ENCODE results near the gene LGI1.

The LGI1 gene

DNA sequence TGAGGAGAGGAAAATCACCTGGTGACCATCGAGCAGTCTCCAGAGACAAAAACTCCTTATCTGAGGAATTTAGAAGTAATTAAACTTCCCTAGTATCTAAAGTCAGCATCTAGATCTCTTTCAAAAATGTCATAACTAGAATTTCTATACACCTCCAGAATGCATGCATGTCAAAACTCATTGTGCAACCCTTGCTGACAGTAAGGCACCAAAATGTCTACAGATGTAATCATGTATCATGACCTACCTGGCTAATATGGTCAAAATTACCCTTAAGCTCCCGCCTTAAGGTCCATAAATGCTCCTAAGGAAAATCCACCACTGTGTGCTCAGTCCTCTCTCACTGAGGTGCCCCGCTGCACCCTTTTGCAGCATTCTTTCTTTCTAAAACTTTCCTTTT is 16.4 kb upstream of the LGI1 start:
- H3K9ac ChIP-seq (ENCODE audit: low read length), result no peak overlapping the region
- no peaks in the 10 kb centered on the region for H3K9me3 ChIP-seq (ENCODE audit: low read length)
- no peak overlapping the region for H3K4me3 ChIP-seq (ENCODE audit: low read depth in 1 of 2, low read length in 2 of 2)
- no peak overlapping the region for H3K27ac ChIP-seq (ENCODE audit: low read depth, low read length)
- peaks cover 1% of the 10 kb centered on the region for H3K4me1 ChIP-seq (ENCODE audit: insufficient read depth, low read length)
- H3K27me3 ChIP-seq (ENCODE audit: control insufficient read depth in 1 of 2, insufficient read depth in 2 of 2, low read length in 2 of 2), result no peaks in the 10 kb centered on the region
- H3K36me3 ChIP-seq (ENCODE audit: insufficient read depth, low read length), result no peaks in the 10 kb centered on the region

DNA sequence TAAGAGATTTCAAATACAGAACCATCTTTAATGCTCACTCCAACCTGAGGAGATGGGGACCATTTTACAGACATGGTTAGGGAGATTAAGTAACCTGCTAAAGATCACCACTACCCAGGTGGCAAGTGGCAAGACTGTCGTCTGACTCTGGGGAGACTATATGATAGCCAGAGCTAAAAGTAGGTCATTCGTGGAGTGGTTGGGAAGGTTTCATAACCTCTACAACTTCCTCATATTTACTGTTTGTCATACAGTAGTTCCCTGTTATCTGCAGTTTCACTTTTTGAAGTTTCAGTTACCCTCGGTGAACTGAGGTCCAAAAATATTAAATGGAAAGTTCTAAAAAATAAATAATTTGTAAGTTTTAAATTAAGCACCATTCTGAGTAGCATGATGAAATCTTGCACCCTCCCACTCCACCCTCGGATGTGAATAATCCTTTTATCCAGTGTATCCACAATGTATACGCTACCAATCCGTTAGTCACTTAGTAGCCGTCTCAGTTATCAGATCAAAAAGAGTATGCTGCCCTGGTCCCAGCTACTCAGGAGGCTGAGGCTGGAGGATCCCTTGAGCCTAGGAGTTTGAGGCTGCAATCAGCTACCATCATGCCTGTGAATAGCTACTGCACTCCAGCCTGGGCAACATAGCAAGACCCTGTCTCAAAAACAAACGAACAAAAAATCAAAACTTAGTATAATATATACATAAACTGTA is 14.9 kb upstream of the LGI1 start:
- Histone ChIP-seq H3K27ac (ENCODE audit: low read depth, low read length) (no peak overlapping the region), H3K4me3 (ENCODE audit: low read depth in 1 of 2, low read length in 2 of 2) (no peak overlapping the region), H3K4me1 (ENCODE audit: insufficient read depth, low read length) (peaks cover 8% of the 10 kb centered on the region), H3K27me3 (ENCODE audit: control insufficient read depth in 1 of 2, insufficient read depth in 2 of 2, low read length in 2 of 2) (no peaks in the 10 kb centered on the region), H3K9me3 (ENCODE audit: low read length) (no peaks in the 10 kb centered on the region), H3K36me3 (ENCODE audit: insufficient read depth, low read length) (no peaks in the 10 kb centered on the region), H3K9ac (ENCODE audit: low read length) (no peak overlapping the region)

DNA sequence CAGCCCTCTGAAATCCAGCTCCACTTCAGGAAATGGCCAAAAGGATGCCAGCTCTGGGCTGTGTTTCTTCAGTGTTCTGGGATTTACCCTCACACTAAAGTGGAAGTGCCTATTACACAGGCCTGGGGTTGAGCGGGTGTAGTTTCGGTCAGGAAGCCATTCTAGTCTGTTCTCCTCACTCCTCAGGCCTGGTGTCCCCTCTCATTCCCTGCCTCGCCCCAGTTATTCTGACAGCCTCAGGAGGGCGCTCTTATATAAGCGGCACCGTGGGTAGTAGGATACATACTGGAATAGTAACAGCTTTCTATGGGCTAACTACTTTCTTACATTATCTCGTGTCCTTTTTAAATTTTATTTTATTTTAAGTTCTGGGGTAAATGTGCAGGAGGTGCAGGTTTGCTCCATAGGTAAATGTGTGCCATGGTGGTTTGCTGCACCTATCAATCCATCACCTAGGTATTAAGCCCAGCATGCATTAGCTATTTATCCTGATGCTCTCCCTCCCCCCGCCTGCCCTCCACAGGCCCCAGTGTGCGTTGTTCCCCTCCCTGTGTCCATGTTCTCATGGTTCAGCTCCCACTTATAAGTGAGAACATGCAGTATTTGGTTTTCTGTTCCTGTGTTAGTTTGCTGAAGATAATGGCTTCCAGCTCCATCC is 12.2 kb upstream of the LGI1 start:
- Histone ChIP-seq H3K4me1 (ENCODE audit: insufficient read depth, low read length) (peaks cover 19% of the 10 kb centered on the region), H3K9ac (ENCODE audit: low read length) (no peak overlapping the region), H3K27me3 (ENCODE audit: control insufficient read depth in 1 of 2, insufficient read depth in 2 of 2, low read length in 2 of 2) (no peaks in the 10 kb centered on the region), H3K9me3 (ENCODE audit: low read length) (no peaks in the 10 kb centered on the region), H3K4me3 (ENCODE audit: low read depth in 1 of 2, low read length in 2 of 2) (no peak overlapping the region), H3K36me3 (ENCODE audit: insufficient read depth, low read length) (no peaks in the 10 kb centered on the region), H3K27ac (ENCODE audit: low read depth, low read length) (no peak overlapping the region)

DNA sequence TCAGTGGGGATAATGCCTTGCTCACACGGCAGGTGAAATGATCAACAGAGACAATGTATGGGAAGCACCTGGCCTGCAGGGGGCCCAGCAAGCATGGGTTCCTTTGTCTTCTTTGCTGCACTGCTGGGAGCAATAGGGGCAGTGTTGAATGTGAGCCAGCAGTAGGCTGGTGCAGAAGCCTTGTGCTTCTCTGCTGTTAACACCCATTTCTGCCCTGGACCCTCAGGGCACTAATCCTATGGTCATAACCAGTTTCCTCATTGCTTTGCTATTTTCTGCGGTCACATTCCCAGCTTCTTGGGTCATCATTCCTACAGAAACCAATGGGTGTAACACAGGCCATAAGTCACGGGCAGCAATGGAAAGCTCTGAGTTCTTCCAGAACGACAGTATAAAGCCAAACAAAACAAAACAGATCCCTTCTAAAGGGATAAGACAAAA is 10.9 kb upstream of the LGI1 start:
- Histone ChIP-seq H3K9me3 (ENCODE audit: low read length) (no peaks in the 10 kb centered on the region), H3K36me3 (ENCODE audit: insufficient read depth, low read length) (no peaks in the 10 kb centered on the region), H3K9ac (ENCODE audit: low read length) (no peak overlapping the region), H3K4me1 (ENCODE audit: insufficient read depth, low read length) (peaks cover 24% of the 10 kb centered on the region), H3K27me3 (ENCODE audit: control insufficient read depth in 1 of 2, insufficient read depth in 2 of 2, low read length in 2 of 2) (no peaks in the 10 kb centered on the region), H3K27ac (ENCODE audit: low read depth, low read length) (no peak overlapping the region), H3K4me3 (ENCODE audit: low read depth in 1 of 2, low read length in 2 of 2) (no peak overlapping the region)

DNA sequence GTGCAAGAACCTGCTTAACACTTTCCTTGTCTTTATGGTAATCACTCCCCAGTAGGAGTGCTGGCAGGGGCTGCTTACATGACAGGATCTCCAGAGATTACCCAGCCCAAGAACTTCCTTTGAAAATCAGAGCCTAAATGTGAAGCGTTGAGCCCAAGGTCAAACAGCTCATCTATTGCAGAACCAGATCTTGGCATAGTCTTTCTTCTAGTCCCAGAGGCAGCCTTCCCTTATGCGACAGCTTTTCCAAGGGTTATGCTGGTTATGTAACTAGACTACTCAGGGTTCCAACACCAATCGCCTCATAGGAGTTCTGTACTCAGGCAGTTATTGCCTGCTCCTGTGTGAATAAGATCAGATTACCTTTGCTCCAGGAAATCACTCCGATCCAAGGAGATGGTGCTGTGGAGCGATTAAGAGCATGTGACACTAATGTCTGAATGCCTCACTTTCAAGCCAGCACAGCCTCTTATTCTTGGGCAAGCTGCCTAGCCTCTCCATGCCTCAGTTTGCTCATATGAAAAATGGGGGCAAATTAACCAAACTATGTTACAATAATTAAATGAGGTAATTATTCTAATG is 8.4 kb upstream of the LGI1 start:
- Histone ChIP-seq H3K9me3 (ENCODE audit: low read length) (no peaks in the 10 kb centered on the region), H3K36me3 (ENCODE audit: insufficient read depth, low read length) (no peaks in the 10 kb centered on the region), H3K4me1 (ENCODE audit: insufficient read depth, low read length) (peaks cover 48% of the 10 kb centered on the region), H3K9ac (ENCODE audit: low read length) (no peak overlapping the region), H3K27ac (ENCODE audit: low read depth, low read length) (no peak overlapping the region), H3K27me3 (ENCODE audit: control insufficient read depth in 1 of 2, insufficient read depth in 2 of 2, low read length in 2 of 2) (no peaks in the 10 kb centered on the region), H3K4me3 (ENCODE audit: low read depth in 1 of 2, low read length in 2 of 2) (no peak overlapping the region)

DNA sequence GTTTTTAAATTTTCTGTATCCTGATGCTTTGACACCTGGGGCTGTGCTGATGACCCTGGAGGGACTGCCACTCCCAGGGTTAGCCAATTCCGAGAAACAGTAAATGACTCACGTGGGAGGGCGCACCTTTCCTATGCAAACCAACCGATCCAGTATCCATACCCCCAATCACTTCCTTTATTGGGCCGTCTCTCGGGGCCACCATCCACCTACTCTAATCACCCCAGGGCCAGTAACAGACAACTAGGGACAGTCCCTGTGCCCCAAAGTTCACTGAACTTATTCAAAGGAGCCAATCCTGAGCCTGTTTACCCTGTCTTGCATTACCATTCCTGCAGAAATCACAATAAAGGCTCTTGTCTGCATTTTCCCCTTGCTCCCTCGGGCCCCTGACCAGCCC is 6.6 kb upstream of the LGI1 start:
- Histone ChIP-seq H3K4me3 (ENCODE audit: low read depth in 1 of 2, low read length in 2 of 2) (no peak overlapping the region), H3K4me1 (ENCODE audit: insufficient read depth, low read length) (peaks cover 64% of the 10 kb centered on the region), H3K27ac (ENCODE audit: low read depth, low read length) (no peak overlapping the region), H3K9me3 (ENCODE audit: low read length) (no peaks in the 10 kb centered on the region), H3K9ac (ENCODE audit: low read length) (no peak overlapping the region), H3K27me3 (ENCODE audit: control insufficient read depth in 1 of 2, insufficient read depth in 2 of 2, low read length in 2 of 2) (no peaks in the 10 kb centered on the region), H3K36me3 (ENCODE audit: insufficient read depth, low read length) (no peaks in the 10 kb centered on the region)

DNA sequence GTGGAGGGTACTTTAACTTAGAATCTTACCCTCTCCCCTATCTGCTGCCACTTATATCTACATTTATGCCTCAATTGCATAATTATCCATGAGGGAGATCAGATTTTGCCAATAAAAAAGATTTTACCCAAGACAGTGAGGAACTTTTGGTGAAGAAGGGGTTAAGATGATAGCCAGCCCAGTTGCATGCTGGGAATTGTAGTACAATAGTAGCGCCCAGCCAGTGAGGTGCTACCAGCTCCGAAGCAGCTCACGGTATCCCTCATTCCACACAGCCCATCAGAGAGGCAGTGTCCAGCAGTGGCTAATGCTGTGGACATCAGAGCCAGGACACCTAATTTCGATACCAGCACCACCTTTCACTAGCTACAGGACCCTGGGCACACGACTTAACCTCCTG is 5.9 kb upstream of the LGI1 start:
- Histone ChIP-seq H3K27me3 (ENCODE audit: control insufficient read depth in 1 of 2, insufficient read depth in 2 of 2, low read length in 2 of 2) (no peaks in the 10 kb centered on the region), H3K27ac (ENCODE audit: low read depth, low read length) (peak overlapping the region; percentile 28), H3K9me3 (ENCODE audit: low read length) (no peaks in the 10 kb centered on the region), H3K4me1 (ENCODE audit: insufficient read depth, low read length) (peaks cover 65% of the 10 kb centered on the region), H3K9ac (ENCODE audit: low read length) (no peak overlapping the region), H3K4me3 (ENCODE audit: low read depth in 1 of 2, low read length in 2 of 2) (peak overlapping the region; percentile 10), H3K36me3 (ENCODE audit: insufficient read depth, low read length) (no peaks in the 10 kb centered on the region)

DNA sequence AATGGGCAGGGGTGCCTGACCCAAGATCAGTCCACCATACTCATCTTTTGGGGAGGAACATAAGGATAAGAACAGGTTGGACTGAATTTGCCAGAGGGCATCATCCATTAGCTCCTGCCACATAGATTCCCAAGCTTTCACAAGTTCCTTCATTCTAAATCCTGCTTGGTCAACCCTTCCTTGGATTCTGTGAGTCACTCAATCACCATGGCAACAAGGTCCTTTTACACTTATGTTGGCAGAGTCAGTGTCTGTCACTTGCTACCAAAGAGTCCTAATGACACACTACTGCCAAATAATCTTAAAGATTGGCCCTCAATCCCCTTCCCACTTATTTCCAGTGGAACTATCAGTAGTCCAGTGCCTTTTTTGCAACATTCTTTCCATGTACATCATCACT is 5.0 kb upstream of the LGI1 start:
- H3K27ac ChIP-seq (ENCODE audit: low read depth, low read length), result no peak overlapping the region

DNA sequence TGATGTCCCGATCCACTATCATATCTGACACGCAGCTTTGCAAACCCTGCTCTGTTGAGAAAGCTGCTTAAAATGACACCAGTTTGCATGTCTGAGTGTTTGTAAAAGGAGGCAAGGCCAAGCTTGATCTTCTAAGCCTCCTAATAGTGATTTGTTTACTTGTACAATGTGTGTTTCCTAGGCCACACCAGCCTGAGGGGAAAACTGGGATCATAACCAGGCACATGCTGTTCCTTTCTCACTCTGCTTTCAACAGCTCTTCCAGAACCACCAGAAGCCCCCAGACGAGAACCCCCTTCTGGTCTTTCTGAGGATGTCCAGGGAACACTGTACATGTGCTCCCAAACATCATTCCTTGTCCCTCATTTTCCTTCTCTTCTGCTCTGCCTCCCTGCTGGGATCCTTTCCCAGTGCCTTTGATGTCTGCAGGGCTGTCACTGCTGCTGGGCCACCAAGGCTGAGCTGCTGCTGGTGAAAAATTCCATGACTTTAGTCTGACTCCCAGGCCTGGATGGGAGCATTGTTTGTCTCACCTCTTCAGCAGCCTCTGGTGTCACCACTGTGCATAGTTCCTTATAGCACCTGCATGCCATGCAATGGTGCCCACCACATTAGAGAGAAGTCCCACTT is 4.0 kb upstream of the LGI1 start:
- no peak overlapping the region for H3K9ac ChIP-seq (ENCODE audit: low read length)
- no peaks in the 10 kb centered on the region for H3K36me3 ChIP-seq (ENCODE audit: insufficient read depth, low read length)
- no peaks in the 10 kb centered on the region for H3K27me3 ChIP-seq (ENCODE audit: control insufficient read depth in 1 of 2, insufficient read depth in 2 of 2, low read length in 2 of 2)
- no peak overlapping the region for H3K27ac ChIP-seq (ENCODE audit: low read depth, low read length)
- H3K9me3 ChIP-seq (ENCODE audit: low read length), result no peaks in the 10 kb centered on the region
- no peak overlapping the region for H3K4me3 ChIP-seq (ENCODE audit: low read depth in 1 of 2, low read length in 2 of 2)
- H3K4me1 ChIP-seq (ENCODE audit: insufficient read depth, low read length), result peaks cover 65% of the 10 kb centered on the region

More for the DNA sequence above, 5.0 kb upstream of the LGI1 start:
- no peak overlapping the region for H3K4me3 ChIP-seq (ENCODE audit: low read depth in 1 of 2, low read length in 2 of 2)
- no peaks in the 10 kb centered on the region for H3K36me3 ChIP-seq (ENCODE audit: insufficient read depth, low read length)
- no peak overlapping the region for H3K9ac ChIP-seq (ENCODE audit: low read length)
- H3K27me3 ChIP-seq (ENCODE audit: control insufficient read depth in 1 of 2, insufficient read depth in 2 of 2, low read length in 2 of 2), result no peaks in the 10 kb centered on the region
- H3K4me1 ChIP-seq (ENCODE audit: insufficient read depth, low read length), result peaks cover 68% of the 10 kb centered on the region
- no peaks in the 10 kb centered on the region for H3K9me3 ChIP-seq (ENCODE audit: low read length)

DNA sequence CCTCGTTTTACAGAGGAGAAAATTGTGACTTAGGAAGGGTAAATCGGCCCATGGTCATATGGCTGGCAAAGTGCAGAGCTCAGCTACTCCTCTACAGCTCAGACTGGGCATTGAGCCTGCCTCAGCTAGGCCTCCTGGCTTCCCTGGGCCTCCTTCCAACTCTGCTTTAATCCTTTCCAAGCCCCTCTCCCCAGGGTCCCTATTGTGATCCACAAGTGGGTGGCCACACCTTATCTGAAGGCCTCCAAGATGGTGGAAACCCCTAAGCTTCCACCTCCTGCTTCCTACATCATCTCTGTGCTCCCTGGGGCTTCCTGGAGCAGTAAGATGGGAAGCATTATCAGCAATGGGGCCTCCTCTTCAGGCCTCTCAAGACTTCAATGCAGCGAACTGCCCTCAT is 3.0 kb upstream of the LGI1 start:
- Histone ChIP-seq H3K27me3 (ENCODE audit: control insufficient read depth in 1 of 2, insufficient read depth in 2 of 2, low read length in 2 of 2) (no peaks in the 10 kb centered on the region), H3K36me3 (ENCODE audit: insufficient read depth, low read length) (no peaks in the 10 kb centered on the region), H3K9me3 (ENCODE audit: low read length) (no peaks in the 10 kb centered on the region), H3K4me3 (ENCODE audit: low read depth in 1 of 2, low read length in 2 of 2) (no peak overlapping the region), H3K4me1 (ENCODE audit: insufficient read depth, low read length) (peaks cover 61% of the 10 kb centered on the region), H3K9ac (ENCODE audit: low read length) (no peak overlapping the region), H3K27ac (ENCODE audit: low read depth, low read length) (no peak overlapping the region)

DNA sequence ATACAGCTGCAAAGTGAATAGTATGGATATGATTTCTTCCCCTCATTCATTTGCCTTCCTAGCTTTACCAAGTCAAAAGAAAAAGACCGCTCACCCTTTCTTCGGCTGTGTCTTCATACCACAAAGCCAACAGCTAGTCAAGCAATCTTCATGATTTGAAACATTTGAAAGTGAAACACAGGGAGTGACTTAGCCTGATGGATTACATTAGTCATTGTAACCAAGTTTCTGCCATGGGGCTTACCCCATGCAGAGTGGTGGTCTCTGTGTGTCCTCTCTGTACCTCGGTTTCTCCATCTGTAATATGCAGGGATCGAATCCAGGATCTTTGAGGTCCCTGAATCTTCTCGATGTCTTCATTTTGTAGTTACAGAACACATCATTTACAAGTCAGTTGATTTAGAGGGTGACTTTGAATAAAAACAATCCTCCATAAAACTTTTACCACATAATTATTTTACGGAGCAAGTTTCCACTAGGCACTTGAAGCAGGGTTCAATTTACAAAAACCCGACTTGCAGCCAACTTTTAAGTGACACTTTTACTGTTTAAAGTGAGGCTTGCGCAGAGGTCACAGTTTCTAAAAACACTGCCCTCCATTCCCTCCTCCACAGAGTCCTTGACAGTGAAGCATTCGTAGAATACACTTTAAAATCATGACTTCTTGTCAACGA is 2.2 kb upstream of the LGI1 start:
- no peak overlapping the region for H3K27ac ChIP-seq (ENCODE audit: low read depth, low read length)
- no peak overlapping the region for H3K4me3 ChIP-seq (ENCODE audit: low read depth in 1 of 2, low read length in 2 of 2)
- H3K27me3 ChIP-seq (ENCODE audit: control insufficient read depth in 1 of 2, insufficient read depth in 2 of 2, low read length in 2 of 2), result no peaks in the 10 kb centered on the region
- no peaks in the 10 kb centered on the region for H3K9me3 ChIP-seq (ENCODE audit: low read length)
- peaks cover 61% of the 10 kb centered on the region for H3K4me1 ChIP-seq (ENCODE audit: insufficient read depth, low read length)
- no peaks in the 10 kb centered on the region for H3K36me3 ChIP-seq (ENCODE audit: insufficient read depth, low read length)
- no peak overlapping the region for H3K9ac ChIP-seq (ENCODE audit: low read length)

Data from muscle layer of colon (tissue), 2 donors.